Endothelial cell of umbilical vein (primary cell): ENCODE results near the gene SETMAR. TPM values are rescaled to one million over a fixed set of nuclear protein-coding genes. Genes with fewer than 3 reads are reported as not detected.

Experiments
- BruUV-seq: library from RNA; stranded (reverse); fragments of 400-500 nt; replicated peaks from 2 replicates; lab custom pipeline; 2021; lab: Mats Ljungman, UMichigan
- CTCF ChIA-PET: fragments of 300-600, 350-600 bp; sonication (Branson Sonifier 250); formaldehyde crosslinking; loops from one replicate; lab custom pipeline; 2021; ENCODE audit warnings: antibody characterized with exemption, inconsistent platforms; lab: Charles Lee
- POLR2A ChIA-PET: fragments of 300-600, 350-600 bp; sonication (Branson Sonifier 250); formaldehyde crosslinking; loops from one replicate; lab custom pipeline; 2021; ENCODE audit warnings: antibody characterized with exemption, inconsistent platforms; lab: Charles Lee
- DNase-seq: peaks from one replicate; pipeline ENCODE4 v3.0.0-alpha.2; 2011; ENCODE audit warnings: low read depth, low spot score
- FAIRE-seq: peaks from 2 replicates; lab custom pipeline; 2011; peaks lifted over from hg19 to GRCh38; lab: Jason Lieb, UNC
- H2AFZ ChIP-seq: 2 replicates; pipeline ENCODE4 v1.6.0; 2012; ENCODE audit warnings: low read depth, low read length, control low read depth, inconsistent platforms
- H3K27ac ChIP-seq: 2 replicates; pipeline ENCODE4 v1.5.1; 2011; ENCODE audit warnings: low read depth, mild to moderate bottlenecking, control low read depth, low read length, moderate library complexity; ENCODE audit not compliant: insufficient read depth
- H3K27me3 ChIP-seq, 2 experiments: 2 replicates each; pipeline versions ENCODE4 v1.6.0 to v1.6.1; 2011; ENCODE audit warnings: low read length in 2 of 2, mixed read lengths in 1 of 2; ENCODE audit not compliant: control insufficient read depth in 2 of 2, insufficient read depth in 2 of 2
- H3K36me3 ChIP-seq, 2 experiments: 2 replicates in 1 of 2; 3 replicates in 1 of 2; pipeline ENCODE4 v1.5.1; 2011; ENCODE audit warnings: low read length in 2 of 2, mild to moderate bottlenecking in 1 of 2, moderate library complexity in 1 of 2; ENCODE audit not compliant: control insufficient read depth in 2 of 2, insufficient read depth in 2 of 2; ENCODE audit errors: extremely low read depth in 1 of 2
- H3K4me1 ChIP-seq: 3 replicates; pipeline ENCODE4 v1.5.1; 2011; ENCODE audit warnings: mild to moderate bottlenecking, low read length; ENCODE audit not compliant: control insufficient read depth, insufficient read depth; ENCODE audit errors: extremely low read depth
- H3K4me2 ChIP-seq: 2 replicates; pipeline ENCODE4 v1.6.1; 2011; ENCODE audit warnings: low read length, control low read depth, mixed read lengths; ENCODE audit not compliant: insufficient read depth
- H3K4me3 ChIP-seq, 3 experiments: fragments of 200-600 bp in 1 of 3; sonication (generic), shearing (Covaris generic) in 1 of 3; replicated peaks in 1 of 3; 2 replicates each; pipeline ENCODE4 v1.5.1; 2011 to 2016; ENCODE audit warnings: control low read depth in 3 of 3, low read length in 3 of 3, mild to moderate bottlenecking in 2 of 3, inconsistent platforms in 1 of 3, low read depth in 1 of 3, moderate library complexity in 1 of 3; ENCODE audit not compliant: insufficient read depth in 1 of 3
- H3K79me2 ChIP-seq: 2 replicates; pipeline ENCODE4 v1.6.0; 2012; ENCODE audit warnings: low read length, inconsistent platforms; ENCODE audit not compliant: control insufficient read depth, insufficient read depth
- H3K9ac ChIP-seq: replicated peaks from 2 replicates; pipeline ENCODE3; 2011; ENCODE audit warnings: low read length, control low read depth; ENCODE audit not compliant: insufficient read depth; ENCODE audit errors: extremely low read depth
- H3K9me1 ChIP-seq: replicated peaks from 3 replicates; pipeline ENCODE4 v1.6.0; 2011; ENCODE audit warnings: mild to moderate bottlenecking, low read length; ENCODE audit not compliant: control insufficient read depth, insufficient read depth; ENCODE audit errors: extremely low read depth
- H3K9me3 ChIP-seq: replicated peaks from 2 replicates; pipeline ENCODE4 v1.5.1; 2012; ENCODE audit warnings: low read length, inconsistent platforms; ENCODE audit not compliant: control insufficient read depth, insufficient read depth
- H4K20me1 ChIP-seq: replicated peaks from 2 replicates; pipeline ENCODE3; 2011; ENCODE audit warnings: mild to moderate bottlenecking, low read length; ENCODE audit not compliant: control insufficient read depth, insufficient read depth; ENCODE audit errors: extremely low read depth
- CTCF ChIP-seq, 2 donors: IDR thresholded peaks; 1 replicate in 1 of 2; 2 replicates in 1 of 2; pipeline ENCODE4 v1.5.1; 2011; ENCODE audit warnings: low read length in 2 of 2, mild to moderate bottlenecking in 2 of 2, moderate library complexity in 2 of 2, control low read depth in 1 of 2, inconsistent platforms in 1 of 2, low read depth in 1 of 2; ENCODE audit not compliant: insufficient read depth in 1 of 2; ENCODE audit errors: extremely low read depth in 1 of 2
- EZH2 ChIP-seq: IDR thresholded peaks from 2 replicates; pipeline ENCODE4 v1.6.1; 2012; ENCODE audit warnings: borderline replicate concordance, low read depth, mild to moderate bottlenecking, moderate library complexity, low read length, inconsistent platforms; ENCODE audit not compliant: severe bottlenecking
- FOS ChIP-seq: IDR thresholded peaks from 2 replicates; pipeline ENCODE4 v1.6.1; 2011; ENCODE audit warnings: mild to moderate bottlenecking, low read length, moderate library complexity, borderline replicate concordance; ENCODE audit not compliant: insufficient read depth
- GATA2 ChIP-seq: IDR thresholded peaks from 2 replicates; pipeline ENCODE4 v1.7.0; 2011; ENCODE audit warnings: low read depth, mild to moderate bottlenecking, moderate library complexity, mixed read lengths, low read length; ENCODE audit not compliant: insufficient read length, insufficient read depth
- JUN ChIP-seq: IDR thresholded peaks from 2 replicates; pipeline ENCODE4 v1.6.1; 2011; ENCODE audit warnings: borderline replicate concordance, low read depth; ENCODE audit not compliant: insufficient read length, insufficient read depth
- MAX ChIP-seq: IDR thresholded peaks from 2 replicates; pipeline ENCODE4 v1.6.1; 2011; ENCODE audit not compliant: insufficient read depth, insufficient read length
- MYC ChIP-seq: IDR thresholded peaks from one replicate; pipeline ENCODE4 v1.6.1; 2011; ENCODE audit warnings: mild to moderate bottlenecking, low read depth, low read length
- POLR2A ChIP-seq: IDR thresholded peaks from 2 replicates; pipeline ENCODE4 v1.6.1; 2012; ENCODE audit warnings: low read depth, mild to moderate bottlenecking, control low read depth, low read length
- POLR2AphosphoS5 ChIP-seq: IDR thresholded peaks from 2 replicates; pipeline ENCODE4 v1.6.1; 2012; ENCODE audit warnings: low read depth, mild to moderate bottlenecking, control low read depth, low read length, moderate library complexity; ENCODE audit not compliant: insufficient read depth
- dilution Hi-C: fragments of 300-500 bp; cut with MboI; formaldehyde crosslinking; loops from one replicate; pipeline ENCODE4 v1.15.0; 2019; ENCODE audit warnings: low sequenced_read_pairs; ENCODE audit not compliant: extremely low pct_ligation_motif_present
- intact Hi-C: fragments of 100-400 bp; cut with micrococcal nuclease; formaldehyde crosslinking; loops from one replicate; pipeline ENCODE4 v1.10.0; 2022
- polyA plus RNA-seq, 4 experiments: library from polyadenylated mRNA; depleted of rRNA in 3 of 4; stranded (reverse) in 3 of 4; unstranded in 1 of 4; fragments of >200 nt; gene quantifications; 2 replicates each; pipeline versions ENCODE4 v1.2.1 to v1.2.3, GENCODE V29; 2011 to 2012; ENCODE audit warnings: missing spikeins in 1 of 4
- total RNA-seq: library from RNA; stranded (reverse); gene quantifications from 2 replicates; pipeline ENCODE4 v1.2.3, GENCODE V29; 2021

Gene SETMAR
- total and polyA plus RNA-seq, 2 donors (not counting 3 experiments of a cell fraction or from before 2014, with no cell fraction given), result 9.6 to 15.4 TPM

GRCh38 chr3:4322635-4323034, 19.5 kb downstream of the SETMAR start:
- intact Hi-C loops (no loop called here), dilution Hi-C loops (no loop called here)
- no peak overlapping the region for H3K4me2 ChIP-seq
- BruUV-seq, result no TSS peak
- TF ChIP-seq MAX (no peak), JUN (no peak), POLR2AphosphoS5 (no peak), MYC (no peak), EZH2 (no peak), POLR2A (no peak), CTCF (IDR thresholded peaks at IDR 0.05; ENCODE audit: extremely low read depth in 1 of 2, insufficient read depth in 1 of 2, low read depth in 1 of 2, low read length in 2 of 2) (no peak), FOS (no peak), GATA2 (no peak)
- no peak overlapping the region for H2AFZ ChIP-seq
- H4K20me1 ChIP-seq, result no peaks in the 10 kb centered on the region
- no peak for DNase-seq
- POLR2A ChIA-PET, result no interaction called here
- H3K4me3 ChIP-seq, result no peak overlapping the region
- no peaks in the 10 kb centered on the region for H3K4me1 ChIP-seq
- no peak for FAIRE-seq
- no peaks in the 10 kb centered on the region for H3K9me3 ChIP-seq
- H3K79me2 ChIP-seq, result no peaks in the 10 kb centered on the region
- no peak overlapping the region for H3K27ac ChIP-seq
- CTCF ChIA-PET, result interaction anchor here (2.3 kb wide), 1 partner anchor 8 kb away, joined by 5 read pairs; no protein-coding TSS in a partner anchor
- no peaks in the 10 kb centered on the region for H3K9me1 ChIP-seq
- no peak overlapping the region for H3K9ac ChIP-seq
- H3K27me3 ChIP-seq, result no peaks in the 10 kb centered on the region
- H3K36me3 ChIP-seq, result no peaks in the 10 kb centered on the region
